GM12875 (cell line): Measurements from ENCODE around the gene PTPRM.

Source experiments
- H3K4me3 ChIP-seq: one replicate; pipeline ENCODE4 v1.5.1; 2011; ENCODE audit warnings: low read depth, low read length, control low read depth
- CTCF ChIP-seq: IDR thresholded peaks from 2 replicates; pipeline ENCODE4 v1.5.1; 2011; ENCODE audit warnings: low read depth, mild to moderate bottlenecking, control low read depth, inconsistent platforms, low read length, moderate library complexity, borderline replicate concordance; ENCODE audit not compliant: insufficient read depth

The PTPRM gene

GRCh38 chr18:7894592-7894991 is 327.5 kb downstream of the PTPRM start:
- no peak for TF ChIP-seq CTCF
- H3K4me3 ChIP-seq = no peak overlapping the region

- H3K4me3 ChIP-seq = no peak overlapping the region
- no peak for TF ChIP-seq CTCF
Observed at GRCh38 chr18:7895346-7895745, 328.2 kb downstream of the PTPRM start.

DNA sequence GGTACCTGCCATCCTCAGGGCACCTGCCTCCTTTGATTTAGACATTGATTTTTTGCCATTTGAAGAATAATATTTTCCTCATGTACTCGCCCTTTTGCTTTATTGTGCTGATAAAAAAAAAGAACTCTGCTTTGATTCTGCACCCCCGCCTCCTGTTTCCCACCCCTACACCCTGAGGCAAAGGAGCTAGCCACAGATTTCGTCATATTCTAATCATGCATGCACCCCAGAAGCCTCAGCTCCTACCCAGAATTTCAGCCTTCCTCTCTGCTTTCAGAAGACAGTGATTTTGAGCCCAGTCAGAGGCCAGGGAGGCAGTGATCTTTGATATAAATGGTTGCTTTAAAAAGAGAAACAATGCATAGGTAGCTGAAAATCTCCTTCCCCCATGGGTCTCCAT is 329.0 kb downstream of the PTPRM start:
- TF ChIP-seq CTCF = no peak
- H3K4me3 ChIP-seq = no peak overlapping the region

- no peak for TF ChIP-seq CTCF
- no peak overlapping the region for H3K4me3 ChIP-seq
Observed at GRCh38 chr18:7896805-7897518, 329.8 kb downstream of the PTPRM start.

- no peak for TF ChIP-seq CTCF
- H3K4me3 ChIP-seq = no peak overlapping the region
Observed at GRCh38 chr18:7898181-7898580, 331.1 kb downstream of the PTPRM start.

GRCh38 chr18:7899078-7899477 is 332.0 kb downstream of the PTPRM start:
- H3K4me3 ChIP-seq = no peak overlapping the region
- no peak for TF ChIP-seq CTCF

DNA sequence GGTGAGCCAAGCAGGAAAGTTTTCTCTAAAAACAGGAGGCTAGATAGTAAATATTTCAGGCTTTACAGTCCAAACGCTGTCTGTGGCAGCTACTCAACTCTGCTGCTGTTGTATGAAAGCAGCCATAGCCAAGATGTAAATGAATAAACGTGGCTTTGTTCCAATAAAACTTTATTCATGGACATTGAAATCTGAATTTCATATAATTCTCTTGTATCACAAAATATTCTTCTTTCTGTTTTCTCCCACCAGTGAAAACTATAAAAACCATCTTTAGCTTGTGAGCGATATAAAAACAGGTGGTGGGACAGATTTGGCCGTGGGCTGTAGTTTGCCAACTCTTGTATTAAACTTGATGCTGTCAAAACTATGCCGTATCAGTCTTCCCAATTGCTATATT is 333.0 kb downstream of the PTPRM start:
- TF ChIP-seq CTCF = no peak
- H3K4me3 ChIP-seq = no peak overlapping the region
